ENCODE measurements around the gene C1orf226. TPM values are rescaled to one million over a fixed set of nuclear protein-coding genes. Genes with fewer than 3 reads are reported as not detected.

The C1orf226 gene
- total RNA-seq, 3 donors from 2014 or later: 29.1 to 31.2 (median 30.0) TPM

DNA sequence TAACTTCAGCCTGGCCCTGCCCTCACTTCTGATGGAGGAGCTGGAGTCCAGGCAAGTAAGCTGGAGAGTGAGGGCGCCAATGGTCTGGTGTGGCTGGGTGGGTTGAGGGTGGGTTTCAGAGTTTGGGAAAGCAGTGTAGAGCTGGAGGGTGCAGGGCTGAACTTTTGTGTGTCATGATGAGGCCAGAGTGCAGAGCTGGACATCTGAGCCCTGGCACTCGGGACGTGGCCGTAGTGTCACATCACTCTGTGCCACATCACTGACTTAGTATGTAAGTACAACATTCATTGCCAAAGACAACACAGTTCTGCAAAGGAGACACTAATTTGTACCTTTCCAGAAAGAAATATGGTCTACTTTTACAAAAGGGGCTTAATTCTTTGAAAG is 20.7 kb upstream of the C1orf226 start:
- TF ChIP-seq, protein P1, sequence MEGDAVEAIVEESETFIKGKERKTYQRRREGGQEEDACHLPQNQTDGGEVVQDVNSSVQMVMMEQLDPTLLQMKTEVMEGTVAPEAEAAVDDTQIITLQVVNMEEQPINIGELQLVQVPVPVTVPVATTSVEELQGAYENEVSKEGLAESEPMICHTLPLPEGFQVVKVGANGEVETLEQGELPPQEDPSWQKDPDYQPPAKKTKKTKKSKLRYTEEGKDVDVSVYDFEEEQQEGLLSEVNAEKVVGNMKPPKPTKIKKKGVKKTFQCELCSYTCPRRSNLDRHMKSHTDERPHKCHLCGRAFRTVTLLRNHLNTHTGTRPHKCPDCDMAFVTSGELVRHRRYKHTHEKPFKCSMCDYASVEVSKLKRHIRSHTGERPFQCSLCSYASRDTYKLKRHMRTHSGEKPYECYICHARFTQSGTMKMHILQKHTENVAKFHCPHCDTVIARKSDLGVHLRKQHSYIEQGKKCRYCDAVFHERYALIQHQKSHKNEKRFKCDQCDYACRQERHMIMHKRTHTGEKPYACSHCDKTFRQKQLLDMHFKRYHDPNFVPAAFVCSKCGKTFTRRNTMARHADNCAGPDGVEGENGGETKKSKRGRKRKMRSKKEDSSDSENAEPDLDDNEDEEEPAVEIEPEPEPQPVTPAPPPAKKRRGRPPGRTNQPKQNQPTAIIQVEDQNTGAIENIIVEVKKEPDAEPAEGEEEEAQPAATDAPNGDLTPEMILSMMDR (IDR thresholded peaks at IDR 0.05): no peak
- DNase-seq: no peak
- no peak overlapping the region for H3K4me3 ChIP-seq
- H3K4me1 ChIP-seq (ENCODE audit: low read depth): peaks cover 6% of the 10 kb centered on the region
- H3K36me3 ChIP-seq (ENCODE audit: low read depth): no peaks in the 10 kb centered on the region
- H3K9me3 ChIP-seq: no peaks in the 10 kb centered on the region
- intact Hi-C loops (cut with DNase I, micrococcal nuclease): no loop called here
- no peak for ATAC-seq

DNA sequence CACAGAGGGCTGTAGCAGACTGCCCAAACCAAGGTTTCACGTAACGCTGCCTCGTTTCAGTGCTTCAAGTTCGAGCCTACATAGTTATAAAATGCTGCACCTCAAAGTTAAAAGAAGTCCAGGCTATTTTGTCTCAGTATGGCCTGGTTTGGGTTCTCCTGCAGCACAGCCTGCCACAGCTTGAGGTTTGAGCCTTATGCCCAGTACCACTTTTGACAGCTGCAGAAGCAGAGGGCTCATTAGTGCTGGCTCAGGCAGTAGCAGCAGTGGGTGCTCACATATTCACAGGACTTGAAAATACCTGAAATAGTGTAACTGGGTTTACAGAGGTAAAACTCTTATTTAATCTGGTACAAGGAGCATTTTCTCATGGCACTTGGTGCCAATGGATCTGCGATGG is 20.2 kb upstream of the C1orf226 start:
- Histone ChIP-seq H3K36me3 (ENCODE audit: low read depth) (no peaks in the 10 kb centered on the region), H3K4me1 (ENCODE audit: low read depth) (peaks cover 6% of the 10 kb centered on the region), H3K9me3 (no peaks in the 10 kb centered on the region), H3K4me3 (no peak overlapping the region)
- ATAC-seq (no peak), DNase-seq (no peak)
- intact Hi-C loops (cut with DNase I, micrococcal nuclease): no loop called here
- TF ChIP-seq, protein P1 (IDR thresholded peaks at IDR 0.05): no peak

DNA sequence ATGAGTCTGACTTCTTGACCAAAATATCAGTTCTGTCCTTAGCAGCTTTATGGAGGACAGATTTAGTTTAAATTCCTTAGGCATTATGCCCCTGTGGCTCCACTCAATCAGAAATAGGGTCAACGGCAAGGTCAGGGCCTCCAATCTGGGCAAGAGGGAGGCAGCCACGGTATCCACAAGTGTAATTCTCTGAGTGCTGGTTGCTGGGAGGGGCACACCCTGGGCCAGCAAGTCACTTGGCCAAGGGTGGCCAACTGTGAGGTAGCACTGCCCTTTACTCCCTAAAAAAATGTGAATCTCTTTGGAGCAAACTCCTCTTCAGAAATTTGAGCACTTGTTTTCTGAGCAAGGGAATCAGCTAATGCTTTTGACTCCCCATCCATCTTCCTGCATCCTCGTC is 17.7 kb upstream of the C1orf226 start:
- no peak for ATAC-seq
- H3K36me3 ChIP-seq (ENCODE audit: low read depth): no peaks in the 10 kb centered on the region
- peaks cover 12% of the 10 kb centered on the region for H3K4me1 ChIP-seq (ENCODE audit: low read depth)
- TF ChIP-seq, protein P1 (IDR thresholded peaks at IDR 0.05): no peak
- DNase-seq: peak in 1 of 3 donors; percentile 11
- intact Hi-C loops (cut with DNase I, micrococcal nuclease): no loop called here
- H3K9me3 ChIP-seq: no peaks in the 10 kb centered on the region
- no peak overlapping the region for H3K4me3 ChIP-seq

DNA sequence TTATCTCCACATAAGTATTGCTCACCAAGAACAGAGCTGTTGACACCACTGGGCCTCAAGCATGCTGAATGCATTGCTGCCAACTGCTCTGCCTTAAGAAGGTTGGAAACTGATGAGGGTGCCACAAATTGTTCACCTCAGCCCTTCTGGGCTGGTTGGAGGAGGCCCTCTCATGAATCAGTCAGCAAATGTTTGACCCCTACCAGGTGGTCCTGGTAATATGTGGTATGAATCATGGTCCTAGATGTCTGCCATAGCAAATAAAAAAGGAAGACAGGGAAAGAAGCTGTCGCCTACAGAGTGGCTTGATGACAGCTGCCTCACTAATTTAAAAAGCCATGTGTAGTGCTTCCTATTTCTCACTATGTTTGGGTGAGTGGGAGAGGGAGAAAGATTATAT is 17.0 kb upstream of the C1orf226 start:
- Histone ChIP-seq H3K9me3 (no peaks in the 10 kb centered on the region), H3K4me1 (ENCODE audit: low read depth) (peaks cover 13% of the 10 kb centered on the region), H3K4me3 (no peak overlapping the region), H3K36me3 (ENCODE audit: low read depth) (no peaks in the 10 kb centered on the region)
- intact Hi-C loops (cut with DNase I, micrococcal nuclease): no loop called here
- DNase-seq: no peak
- TF ChIP-seq, protein P1 (IDR thresholded peaks at IDR 0.05): no peak
- no peak for ATAC-seq

DNA sequence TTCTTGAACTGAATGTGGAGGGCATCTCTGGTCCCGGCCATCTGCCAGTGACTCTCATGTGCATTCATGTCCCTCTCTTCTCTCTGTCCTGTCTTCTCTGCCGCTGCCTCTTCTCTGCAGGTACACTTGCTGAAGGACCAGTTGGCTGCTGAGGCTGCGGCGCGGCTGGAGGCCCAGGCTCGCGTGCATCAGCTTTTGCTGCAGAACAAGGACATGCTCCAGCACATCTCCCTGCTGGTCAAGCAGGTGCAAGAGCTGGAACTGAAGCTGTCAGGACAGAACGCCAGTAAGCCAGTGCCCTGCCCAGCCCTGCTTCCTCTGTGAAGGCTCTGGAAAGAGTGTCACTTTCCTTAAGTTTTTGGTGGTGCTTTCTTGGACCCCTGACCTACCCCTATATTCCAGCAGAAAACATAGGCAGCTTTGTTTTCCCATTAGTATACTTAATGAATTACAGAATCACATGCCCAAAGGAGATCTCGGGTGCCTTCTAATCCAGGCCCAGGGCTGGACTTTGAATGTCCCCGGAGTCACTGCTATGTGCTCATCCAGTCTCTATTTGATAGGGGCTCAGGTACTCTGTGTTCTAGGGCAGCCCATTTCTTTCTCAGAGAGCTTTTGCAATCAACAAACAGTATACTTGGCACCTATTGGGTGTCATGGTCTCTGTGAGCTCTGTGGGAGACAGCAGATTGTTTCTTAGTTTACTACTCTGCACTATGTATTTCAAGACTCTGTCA is 16.1 kb upstream of the C1orf226 start:
- TF ChIP-seq, protein P1 (IDR thresholded peaks at IDR 0.05): no peak
- Histone ChIP-seq H3K9me3 (no peaks in the 10 kb centered on the region), H3K4me1 (ENCODE audit: low read depth) (peaks cover 12% of the 10 kb centered on the region), H3K36me3 (ENCODE audit: low read depth) (no peaks in the 10 kb centered on the region), H3K4me3 (no peak overlapping the region)
- ATAC-seq (no peak), DNase-seq (no peak)
- intact Hi-C loops (cut with DNase I, micrococcal nuclease): no loop called here

Measured in mucosa of descending colon (tissue), 3 donors.